GM18861 (cell line): ENCODE results near the gene AKNA.

Experiments used
- ATAC-seq: cut with Tn5 transposase; IDR thresholded peaks from one replicate; pipeline ENCODE4 v1.9.1; 2021; ENCODE audit not compliant: unreplicated experiment

AKNA gene

GRCh38 chr9:114387680-114388356, at the start of gene AKNA:
TSS of gene AKNA (minus strand) at chr9:114387982. CDS start at chr9:114381333, 6,649 bp downstream.
- no peak for ATAC-seq

GRCh38 chr9:114437401-114437893, 49.7 kb upstream of the AKNA start:
- ATAC-seq: no peak

GRCh38 chr9:114434878-114435311, 47.1 kb upstream of the AKNA start:
- ATAC-seq: no peak

DNA sequence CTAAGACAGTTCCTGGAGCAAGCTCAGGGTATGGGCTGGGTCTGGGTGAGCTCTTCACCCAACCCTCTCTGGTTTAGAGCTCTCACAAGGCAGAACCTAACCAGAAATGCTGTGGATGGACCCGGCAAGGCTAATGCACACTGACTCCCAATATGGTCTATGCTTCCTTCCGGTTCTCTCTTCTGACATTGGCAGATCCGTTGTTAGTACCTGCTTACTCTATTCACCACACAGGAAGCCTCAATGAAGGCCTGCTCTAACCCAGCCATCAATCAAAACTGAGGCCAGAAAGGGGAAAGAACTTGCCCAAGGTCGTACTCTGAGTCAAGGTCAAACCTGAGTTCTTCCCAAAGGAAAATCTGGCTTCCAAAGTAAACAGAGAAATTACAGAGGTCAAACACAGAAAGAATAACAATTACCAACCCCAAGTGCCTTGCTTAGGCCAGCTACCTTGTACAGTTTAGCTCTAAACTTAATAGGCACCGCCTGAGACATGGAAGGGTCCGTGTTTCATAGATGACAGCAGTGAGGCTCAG, 46.0 kb upstream of the AKNA start:
- no peak for ATAC-seq

DNA sequence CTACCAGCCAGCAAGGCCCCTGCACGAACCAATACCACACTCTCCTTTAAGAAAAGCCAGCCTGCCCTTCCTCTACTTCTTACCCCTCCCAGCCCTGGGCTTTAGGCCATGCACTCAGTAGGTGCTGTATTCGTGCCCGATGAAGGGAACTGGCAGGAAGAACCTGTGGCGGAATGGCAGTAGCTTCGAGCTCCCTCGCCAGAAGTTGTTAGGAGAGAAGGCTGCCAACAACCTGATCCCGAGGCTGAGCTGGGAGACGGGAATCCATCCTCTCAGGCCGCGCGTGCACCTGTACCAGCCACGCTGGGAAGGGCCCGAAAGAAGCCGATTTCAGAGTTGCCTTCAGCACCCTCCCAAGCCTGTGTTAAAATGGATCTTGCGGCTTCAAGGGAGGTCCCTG, 45.3 kb upstream of the AKNA start:
- no peak for ATAC-seq

DNA sequence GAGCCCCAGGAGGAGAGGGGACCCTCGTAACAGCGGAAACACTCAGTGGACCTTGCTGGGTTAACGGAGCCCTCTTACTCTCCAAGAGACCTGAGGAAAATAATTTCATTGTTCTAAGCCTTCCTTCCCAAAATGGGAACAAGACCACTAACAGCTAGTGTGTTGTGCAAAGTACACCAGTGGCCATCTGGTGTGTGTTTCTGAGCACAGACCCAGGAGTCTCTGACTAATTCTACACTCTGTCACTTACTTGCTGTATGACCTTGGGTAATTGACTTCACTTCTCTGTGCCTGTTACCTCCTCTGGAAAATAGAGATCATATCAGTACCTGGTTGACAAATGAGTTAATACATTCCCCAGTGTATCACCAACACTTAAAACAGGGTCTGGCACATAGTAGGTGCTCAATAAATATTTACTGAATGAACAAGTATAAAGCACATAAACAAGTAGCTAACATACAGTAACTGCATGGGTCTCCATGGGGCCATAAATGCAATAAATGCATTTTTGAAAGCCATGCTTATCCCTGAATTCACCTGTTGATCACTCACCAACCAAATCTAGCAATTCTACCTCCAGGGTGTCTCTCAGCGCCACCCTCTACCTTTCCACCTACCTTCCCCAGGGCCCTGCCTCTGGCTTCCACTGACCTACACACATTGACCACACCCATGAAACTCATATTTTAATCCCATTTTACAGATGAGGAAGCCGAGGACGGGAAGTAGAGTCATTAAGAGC, 44.7 kb upstream of the AKNA start:
- ATAC-seq: no peak

- ATAC-seq: no peak
These were observed 44.0 kb upstream of the AKNA start for GRCh38 chr9:114431770-114432169.

DNA sequence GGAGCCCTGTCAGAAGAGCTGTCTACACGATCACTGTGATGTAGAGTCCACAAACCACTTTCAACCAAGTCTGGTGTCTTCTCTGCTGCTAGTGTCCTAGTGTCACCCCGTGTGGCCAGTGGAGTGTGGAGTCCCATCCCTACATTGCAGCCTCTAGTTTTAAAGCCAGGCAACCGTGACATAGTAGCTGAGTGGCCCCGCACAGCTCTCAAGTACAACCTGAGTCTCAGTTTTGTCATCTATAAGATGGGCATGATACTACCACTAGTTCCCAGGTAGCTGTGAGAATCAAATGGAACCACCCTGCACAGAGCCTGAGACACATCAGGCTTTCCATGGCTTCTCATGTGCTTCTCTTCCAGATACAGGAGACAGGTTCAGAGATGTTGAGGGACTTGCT, 43.2 kb upstream of the AKNA start:
- ATAC-seq: no peak

GRCh38 chr9:114430457-114430856, 42.7 kb upstream of the AKNA start:
- ATAC-seq: no peak

- no peak for ATAC-seq
These were observed 41.7 kb upstream of the AKNA start for GRCh38 chr9:114429488-114429887.

GRCh38 chr9:114428466-114428865, 40.7 kb upstream of the AKNA start:
- ATAC-seq: no peak

DNA sequence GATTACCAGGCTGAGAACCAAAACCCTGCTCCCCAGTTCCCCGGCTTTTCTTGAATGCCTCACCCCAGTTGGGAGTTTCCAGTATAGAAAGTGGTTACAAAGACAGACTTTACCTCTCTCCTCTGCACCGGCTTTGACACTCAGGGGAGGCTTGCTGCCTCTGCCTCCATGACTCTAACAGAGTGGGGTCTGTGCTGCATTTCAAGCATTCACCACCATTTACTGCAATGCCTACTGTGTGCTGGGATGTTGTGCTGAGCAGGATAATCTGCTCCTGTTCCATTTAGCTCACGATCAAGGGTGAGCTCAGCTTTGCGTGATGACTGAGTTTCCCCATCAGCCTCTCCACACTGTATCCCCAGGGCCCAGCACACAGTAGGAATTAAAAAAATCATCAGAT, 39.9 kb upstream of the AKNA start:
- ATAC-seq: no peak

- ATAC-seq: no peak
These were observed 38.5 kb upstream of the AKNA start for GRCh38 chr9:114426046-114426948.

GRCh38 chr9:114425126-114425525, 37.3 kb upstream of the AKNA start:
- no peak for ATAC-seq

DNA sequence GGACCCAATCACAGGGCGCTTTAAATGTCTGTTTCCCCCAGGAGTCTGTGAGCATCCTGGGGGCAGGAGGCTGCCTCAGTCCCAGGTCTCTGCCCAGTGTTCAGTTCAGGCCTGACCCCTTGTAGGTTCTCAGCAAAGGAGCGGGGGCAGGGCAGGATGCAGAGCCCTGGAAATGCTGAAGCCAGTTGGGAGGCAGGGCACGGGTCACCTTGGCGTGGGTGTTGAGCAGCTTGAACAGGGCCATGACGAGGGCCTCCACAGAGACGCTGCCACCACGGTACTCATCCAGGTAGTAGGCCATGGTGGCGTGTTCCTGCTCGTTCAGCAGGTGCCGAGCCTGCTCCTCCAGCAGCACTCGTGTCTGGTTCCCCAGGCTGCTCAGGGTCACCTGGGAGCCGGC, 36.3 kb upstream of the AKNA start:
- no peak for ATAC-seq

DNA sequence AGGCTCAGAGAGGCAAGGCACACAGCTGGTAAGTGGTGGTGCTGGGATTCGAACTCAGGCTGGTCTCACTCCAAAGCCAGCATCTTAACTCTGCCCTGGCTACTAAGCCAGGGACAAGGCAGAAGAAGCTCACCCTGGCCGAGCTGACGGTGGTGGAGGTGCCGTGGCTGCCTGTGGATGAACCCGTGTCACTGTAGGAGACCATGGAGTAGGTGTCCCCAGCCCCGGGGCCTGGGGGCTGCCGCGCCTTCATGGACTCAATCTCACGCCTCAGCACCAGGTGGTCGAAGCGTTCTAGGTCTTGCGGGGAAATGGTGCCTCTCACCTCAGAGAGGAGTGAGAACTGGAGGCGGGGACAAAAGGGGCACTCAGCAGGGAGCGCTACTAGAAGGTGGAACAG, 35.4 kb upstream of the AKNA start:
- no peak for ATAC-seq

- no peak for ATAC-seq
These were observed 33.4 kb upstream of the AKNA start for GRCh38 chr9:114421147-114421546.

DNA sequence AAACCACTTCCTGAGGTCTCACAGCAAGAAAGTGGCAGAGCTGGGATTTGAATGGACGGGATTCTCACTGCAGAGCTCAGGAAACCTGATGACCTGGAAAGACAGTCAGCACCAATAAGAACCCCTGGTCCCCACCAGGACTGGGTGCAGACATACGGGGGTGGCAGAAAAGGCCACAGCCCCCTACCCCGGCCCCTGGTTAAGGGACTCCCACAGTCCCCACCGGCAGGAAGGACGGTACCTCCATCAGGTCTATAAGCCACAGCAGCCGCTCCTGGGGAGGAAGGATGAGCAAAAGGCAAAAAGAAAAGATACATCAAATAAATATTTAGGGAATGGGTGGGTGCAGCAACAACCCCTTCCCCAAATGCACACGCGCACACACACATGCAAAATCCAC, 32.0 kb upstream of the AKNA start:
- no peak for ATAC-seq

GRCh38 chr9:114418053-114418452, 30.3 kb upstream of the AKNA start:
- ATAC-seq: no peak

GRCh38 chr9:114417511-114417910, 29.7 kb upstream of the AKNA start:
- ATAC-seq: no peak

DNA sequence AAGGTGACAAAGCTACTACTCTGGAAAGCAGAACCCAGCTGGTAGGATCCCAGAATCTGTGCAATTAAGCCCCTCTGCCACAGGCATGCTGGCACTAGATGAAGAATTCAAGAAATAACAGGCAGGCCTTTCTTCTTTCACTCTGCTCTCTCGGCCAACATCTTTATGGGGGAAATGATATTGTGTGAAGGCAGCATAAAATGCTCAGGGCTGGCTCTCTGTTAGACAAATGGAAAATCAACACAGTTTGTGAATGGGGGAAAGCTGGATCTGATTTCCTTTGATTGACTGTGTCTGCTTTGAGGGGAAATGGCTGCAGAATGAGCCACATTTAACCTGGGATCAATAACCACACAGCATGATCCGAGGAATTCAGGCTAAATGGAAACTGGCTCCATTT, 29.1 kb upstream of the AKNA start:
- no peak for ATAC-seq
